ENCODE data around the gene OR5M11. TPM values are rescaled to one million over a fixed set of nuclear protein-coding genes. Genes with fewer than 3 reads are reported as not detected.

OR5M11 gene
- not detected for total RNA-seq

DNA sequence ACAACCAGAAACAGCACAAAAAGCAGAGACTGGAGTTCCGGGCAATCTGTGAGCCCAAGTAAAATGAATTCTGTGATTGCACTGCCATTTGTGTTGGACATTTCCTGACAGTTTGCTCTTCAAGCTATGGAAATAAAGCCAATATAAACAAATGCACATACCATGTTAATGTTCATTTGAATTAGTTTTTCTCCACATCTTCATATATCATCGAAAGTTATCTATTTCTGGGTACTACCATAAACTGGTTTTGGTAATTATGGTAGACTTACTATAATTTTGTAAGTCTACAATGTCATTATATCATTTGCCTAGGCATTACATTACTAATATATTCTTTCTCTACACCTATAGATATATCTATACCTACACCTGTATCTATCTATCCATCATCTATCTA is at the start of gene OR5M11:
Gene OR5M11, minus strand, starts transcription at position 101 of the 400 bp plus-strand sequence. Its CDS starts 0 bp downstream, at position 101.

GRCh38 chr11:56577621-56578020 is 34.6 kb upstream of the OR5M11 start, which contains the start of gene OR5M10:
TSS of gene OR5M10 (minus strand) at chr11:56577721. CDS start at chr11:56577721, 0 bp downstream.

Other genes with a start within 250 kb of the OR5M11 start
- not detected for gene OR8K3, start 228.1 kb downstream of the OR5M11 start, total RNA-seq
- gene OR8K1, start 197.2 kb downstream of the OR5M11 start, total RNA-seq, result not detected
- not detected for gene OR8J1, start 189.0 kb downstream of the OR5M11 start, total RNA-seq
- gene OR8U1, start 167.6 kb downstream of the OR5M11 start, total RNA-seq, result not detected
- gene OR5AL1, start 130.6 kb downstream of the OR5M11 start, total RNA-seq, result not detected
- gene OR5M3, start 69.9 kb downstream of the OR5M11 start, total RNA-seq, result not detected
- gene OR5M8, start 51.9 kb downstream of the OR5M11 start, total RNA-seq, result not detected
- gene OR5M10, start 34.5 kb upstream of the OR5M11 start, total RNA-seq, result not detected
- not detected for gene OR5M1, start 71.6 kb upstream of the OR5M11 start, total RNA-seq
- not detected for gene OR5AP2, start 99.2 kb upstream of the OR5M11 start, total RNA-seq
- gene OR5AR1, start 120.4 kb upstream of the OR5M11 start, total RNA-seq, result not detected
- not detected for gene OR9G1, start 155.8 kb upstream of the OR5M11 start, total RNA-seq
- gene OR9G4, start 205.4 kb upstream of the OR5M11 start, total RNA-seq, result not detected

Measured in activated naive CD4-positive, alpha-beta T cell treated with anti-CD3 and anti-CD28 coated beads, Interleukin-2, amount 10 ng/mL, durations not matched to agents 5 hours and 36 hours (primary cell).